HG03558 (cell line): ENCODE data around the gene TPO.
"Not testable (repeated sequence)": the region's sequence is repeated elsewhere in the genome, so short reads cannot be mapped to it uniquely, and the experiment has no call there.

Source experiments
- ATAC-seq: cut with Tn5 transposase; IDR thresholded peaks from one replicate; pipeline ENCODE4 v1.9.1; 2021; ENCODE audit warnings: moderate number of reproducible peaks; ENCODE audit not compliant: unreplicated experiment; ENCODE audit errors: extremely low read depth

Gene TPO

GRCh38 chr2:1571477-1572417 lies 158.5 kb downstream of the TPO start:
- ATAC-seq = no peak

DNA sequence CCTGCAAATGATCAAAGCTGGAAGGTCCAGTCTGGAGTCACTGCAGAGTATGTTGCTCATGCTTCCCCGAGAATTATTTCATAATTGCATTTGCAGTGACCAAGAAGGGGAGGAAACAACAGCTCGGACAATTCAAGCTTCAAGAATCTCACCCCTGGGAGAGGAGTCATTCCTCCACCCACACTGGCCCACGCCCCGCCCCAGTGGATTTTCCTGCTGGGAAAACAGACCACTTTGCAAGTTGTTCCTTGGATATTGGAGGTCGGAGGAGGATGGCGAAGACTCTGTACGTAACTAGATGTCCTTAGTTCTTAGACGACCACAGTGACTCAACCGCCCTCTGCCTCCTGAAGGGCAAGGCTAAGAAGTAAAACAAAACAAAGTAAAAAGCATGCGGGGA lies 159.4 kb downstream of the TPO start:
- ATAC-seq = no peak

DNA sequence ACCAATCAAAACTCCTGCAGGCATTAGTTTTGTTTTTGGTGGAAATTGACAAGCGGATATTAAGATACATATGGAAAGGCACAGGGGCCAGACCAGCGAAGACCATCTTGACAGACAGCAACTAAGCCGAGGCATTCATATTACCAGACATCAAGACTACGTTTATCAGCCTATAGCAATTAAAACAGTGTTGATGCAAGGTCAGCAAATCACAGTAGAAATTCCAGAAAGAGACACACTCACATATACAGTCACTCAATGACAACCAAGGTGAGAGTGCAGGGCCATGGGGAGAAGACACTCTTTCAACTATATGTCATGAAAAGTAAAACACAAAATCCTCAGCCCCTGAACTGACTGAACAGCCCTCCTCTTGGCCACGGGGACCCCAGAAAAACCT lies 164.6 kb downstream of the TPO start:
- no peak for ATAC-seq

DNA sequence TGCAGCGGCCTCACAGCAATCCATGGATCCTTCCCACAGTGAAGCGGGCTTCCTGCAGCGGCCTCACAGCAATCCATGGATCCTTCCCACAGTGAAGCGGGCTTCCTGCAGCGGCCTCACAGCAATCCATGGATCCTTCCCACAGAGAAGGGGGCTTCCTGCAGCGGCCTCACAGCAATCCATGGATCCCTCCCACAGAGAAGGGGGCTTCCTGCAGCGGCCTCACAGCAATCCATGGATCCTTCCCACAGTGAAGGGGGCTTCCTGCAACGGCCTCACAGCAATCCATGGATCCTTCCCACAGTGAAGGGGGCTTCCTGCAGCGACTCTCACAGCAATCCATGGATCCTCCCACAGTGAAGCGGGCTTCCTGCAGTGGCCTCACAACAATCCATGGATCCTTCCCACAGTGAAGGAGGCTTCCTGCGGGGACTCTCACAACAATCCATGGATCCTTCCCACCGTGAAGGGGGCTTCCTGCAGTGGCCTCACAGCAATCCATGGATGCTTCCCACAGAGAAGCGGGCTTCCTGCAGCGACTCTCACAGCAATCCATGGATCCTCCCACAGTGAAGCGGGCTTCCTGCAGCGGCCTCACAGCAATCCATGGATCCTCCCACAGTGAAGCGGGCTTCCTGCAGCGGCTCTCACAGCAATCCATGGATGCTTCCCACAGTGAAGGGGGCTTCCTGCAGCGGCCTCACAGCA lies 168.1 kb downstream of the TPO start:
- not testable (repeated sequence) for ATAC-seq

- ATAC-seq = no peak
Measured at GRCh38 chr2:1581965-1582625, 168.8 kb downstream of the TPO start.

DNA sequence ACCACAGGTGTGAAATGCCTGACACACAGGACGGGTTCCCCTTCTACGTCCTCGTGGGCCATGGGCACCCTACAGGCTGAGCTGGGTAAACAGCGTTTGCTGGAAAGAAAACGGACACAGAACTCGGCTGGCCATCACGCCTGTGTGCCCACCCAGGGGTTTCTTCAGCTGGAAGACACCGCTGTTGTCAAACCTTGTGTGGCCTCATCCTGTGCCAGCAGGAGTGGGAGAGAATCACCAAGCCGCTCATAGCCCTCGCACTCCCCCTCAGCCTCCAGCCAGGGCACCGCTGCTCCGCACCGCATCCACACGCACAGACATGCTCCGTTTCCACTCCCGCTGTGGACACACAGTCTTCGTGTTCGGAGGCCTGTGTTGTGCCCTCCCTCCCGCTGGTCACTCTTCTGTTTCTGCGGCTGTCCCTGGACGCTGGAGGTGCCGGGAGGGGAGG lies 169.7 kb downstream of the TPO start:
- no peak for ATAC-seq

DNA sequence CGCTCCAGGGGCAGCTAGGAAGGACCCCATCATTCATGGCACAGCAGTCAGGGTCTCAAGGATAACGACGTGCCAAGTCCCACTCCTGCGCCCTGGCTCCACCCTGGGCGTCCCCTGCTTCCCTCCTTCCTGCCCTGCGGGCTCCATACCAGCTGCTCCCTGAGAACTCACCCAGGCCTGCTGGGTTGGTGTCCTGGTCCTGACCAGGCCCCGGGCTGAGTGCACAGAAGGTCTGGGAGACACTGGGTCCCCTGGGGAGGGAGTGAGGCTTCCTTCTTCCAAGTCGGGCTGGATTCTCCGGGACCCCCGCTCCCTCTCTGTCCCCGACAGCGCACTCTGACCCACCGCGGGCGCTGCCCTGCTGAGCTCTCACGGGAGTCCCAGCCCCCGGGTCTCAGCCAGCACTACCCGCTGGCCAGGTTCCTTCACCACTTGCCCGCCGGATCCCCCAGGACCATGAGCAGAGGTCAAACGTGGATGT lies 170.8 kb downstream of the TPO start:
- no peak for ATAC-seq

DNA sequence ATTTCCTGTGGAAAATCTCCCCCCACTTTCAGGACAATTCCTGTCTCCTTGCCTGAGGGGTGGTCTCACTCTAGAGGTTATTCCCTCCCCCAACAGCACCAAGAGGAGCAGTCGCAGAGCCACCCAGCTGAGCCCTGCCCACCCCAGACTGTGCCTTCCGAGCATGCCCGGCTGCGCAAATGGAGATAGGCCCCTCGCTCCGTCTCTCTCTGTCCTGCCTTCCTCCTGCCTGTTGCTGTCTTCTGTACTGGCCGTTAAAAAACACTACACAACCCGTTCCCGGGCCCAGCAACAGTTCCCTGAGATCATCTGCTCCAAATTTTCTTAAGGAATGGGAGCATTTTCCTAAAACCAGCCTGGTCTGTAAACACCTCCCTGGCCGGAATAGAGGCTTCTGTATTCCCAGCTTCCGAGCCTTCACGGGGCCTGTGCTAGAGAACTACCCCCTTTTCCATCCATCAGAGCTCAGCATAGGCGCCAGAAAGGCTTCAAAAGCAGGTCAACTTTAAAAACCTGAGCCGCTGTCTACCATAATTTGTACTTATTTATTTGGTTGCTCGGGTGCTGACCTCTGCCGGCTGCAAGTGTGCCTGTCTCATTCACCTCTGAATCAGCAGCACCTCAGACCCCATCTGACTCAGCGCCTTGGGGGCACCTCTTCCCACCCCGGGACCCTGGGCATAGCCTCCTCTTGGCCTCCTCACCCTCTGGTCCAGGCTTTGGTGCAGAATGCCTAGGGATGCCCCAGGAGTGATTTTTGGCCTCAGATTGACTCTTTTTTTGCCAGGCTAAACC lies 171.6 kb downstream of the TPO start:
- no peak for ATAC-seq

DNA sequence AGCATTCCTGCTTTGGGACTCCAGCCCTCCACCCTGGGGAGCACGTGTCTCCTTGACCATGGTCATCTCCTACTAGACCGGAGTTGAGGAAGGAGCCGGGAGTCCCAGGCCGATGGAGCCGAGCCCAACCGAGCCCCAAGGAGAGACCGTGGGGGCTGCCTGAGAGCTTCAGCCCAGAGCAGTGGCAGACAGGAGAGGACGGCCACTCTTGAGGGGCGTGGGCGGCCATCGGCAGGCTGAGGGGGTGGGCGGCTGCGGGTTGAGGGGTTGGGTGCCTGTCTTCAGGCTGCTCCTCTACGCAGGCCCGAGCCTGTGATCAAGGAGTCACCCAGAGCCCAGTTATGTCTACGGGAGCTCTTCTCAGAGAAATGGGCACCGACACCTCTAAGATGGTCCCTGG lies 172.4 kb downstream of the TPO start:
- ATAC-seq = no peak

DNA sequence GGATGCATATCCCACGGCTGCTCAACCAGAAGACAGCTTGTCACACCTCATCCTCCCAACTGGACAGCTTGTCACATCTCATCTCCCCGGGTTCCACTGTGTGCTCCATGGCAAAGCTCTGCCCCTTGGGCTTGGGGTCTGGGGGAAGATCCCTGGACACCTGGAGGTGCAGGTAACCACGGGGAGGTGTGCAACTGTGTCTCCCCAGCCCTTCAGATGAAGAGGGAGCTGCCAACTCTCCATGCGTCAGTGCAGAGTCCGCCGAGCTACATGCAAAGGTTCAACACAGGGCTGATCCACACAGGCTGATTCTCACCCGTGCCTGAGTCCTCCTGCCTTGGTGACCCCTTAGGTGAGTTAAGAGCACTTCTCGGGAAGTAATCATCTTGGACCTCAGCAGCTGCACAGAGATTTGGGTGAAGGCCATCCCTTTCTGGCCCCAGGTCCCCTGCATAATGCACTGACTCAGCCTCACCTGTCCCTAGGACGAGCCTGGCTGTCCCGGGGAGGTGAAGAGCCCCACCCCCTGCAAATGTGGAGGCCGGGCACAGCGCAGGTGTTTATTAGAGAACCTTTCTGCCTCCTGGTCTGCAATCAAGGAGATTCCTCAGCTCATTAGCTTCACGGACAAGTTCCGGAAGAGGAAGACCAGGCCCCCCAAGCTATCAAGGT lies 173.1 kb downstream of the TPO start:
- ATAC-seq = no peak

DNA sequence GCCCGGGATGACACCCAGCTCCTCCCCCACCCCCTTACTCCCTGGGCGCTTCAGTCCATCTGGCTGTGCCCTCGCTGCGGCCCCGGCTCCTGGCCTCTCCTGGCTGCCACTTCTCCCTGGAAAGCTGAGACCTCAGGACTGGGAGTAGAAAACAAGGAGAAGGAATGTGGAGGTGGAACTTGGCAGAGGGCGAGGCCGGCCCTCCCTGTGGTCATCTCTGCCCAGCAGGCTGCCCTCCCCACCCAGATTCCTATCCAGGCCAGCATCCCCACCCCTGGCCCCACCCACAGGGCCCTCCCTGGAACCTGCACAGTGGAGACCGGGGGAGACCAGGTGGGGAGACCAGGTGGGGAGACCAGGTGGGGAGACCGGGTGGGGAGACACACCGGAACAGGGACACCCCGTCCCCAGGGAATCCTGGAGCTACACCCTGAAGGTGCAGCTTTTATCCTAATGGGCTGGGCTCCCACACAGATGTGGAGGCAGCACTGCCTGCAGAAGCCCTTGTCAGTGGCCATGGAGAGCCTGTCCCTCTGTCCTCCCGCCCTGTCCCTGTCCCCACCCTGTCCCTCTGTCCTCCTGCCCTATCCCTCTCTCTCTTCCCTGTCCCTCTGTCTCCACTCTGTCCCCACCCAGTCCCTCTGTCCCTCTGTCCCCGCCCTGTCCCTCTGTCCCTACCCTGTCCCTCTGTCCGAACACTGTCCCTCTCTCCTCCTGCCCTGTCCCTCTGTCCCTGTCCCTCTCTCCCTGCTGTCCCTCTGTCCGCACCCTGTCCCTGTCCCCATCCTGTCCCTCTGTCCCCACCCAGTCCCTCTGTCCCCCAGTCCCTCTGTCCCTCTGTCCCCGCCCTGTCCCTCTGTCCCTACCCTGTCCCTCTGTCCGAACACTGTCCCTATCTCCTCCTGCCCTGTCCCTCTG lies 173.9 kb downstream of the TPO start:
- no peak for ATAC-seq

DNA sequence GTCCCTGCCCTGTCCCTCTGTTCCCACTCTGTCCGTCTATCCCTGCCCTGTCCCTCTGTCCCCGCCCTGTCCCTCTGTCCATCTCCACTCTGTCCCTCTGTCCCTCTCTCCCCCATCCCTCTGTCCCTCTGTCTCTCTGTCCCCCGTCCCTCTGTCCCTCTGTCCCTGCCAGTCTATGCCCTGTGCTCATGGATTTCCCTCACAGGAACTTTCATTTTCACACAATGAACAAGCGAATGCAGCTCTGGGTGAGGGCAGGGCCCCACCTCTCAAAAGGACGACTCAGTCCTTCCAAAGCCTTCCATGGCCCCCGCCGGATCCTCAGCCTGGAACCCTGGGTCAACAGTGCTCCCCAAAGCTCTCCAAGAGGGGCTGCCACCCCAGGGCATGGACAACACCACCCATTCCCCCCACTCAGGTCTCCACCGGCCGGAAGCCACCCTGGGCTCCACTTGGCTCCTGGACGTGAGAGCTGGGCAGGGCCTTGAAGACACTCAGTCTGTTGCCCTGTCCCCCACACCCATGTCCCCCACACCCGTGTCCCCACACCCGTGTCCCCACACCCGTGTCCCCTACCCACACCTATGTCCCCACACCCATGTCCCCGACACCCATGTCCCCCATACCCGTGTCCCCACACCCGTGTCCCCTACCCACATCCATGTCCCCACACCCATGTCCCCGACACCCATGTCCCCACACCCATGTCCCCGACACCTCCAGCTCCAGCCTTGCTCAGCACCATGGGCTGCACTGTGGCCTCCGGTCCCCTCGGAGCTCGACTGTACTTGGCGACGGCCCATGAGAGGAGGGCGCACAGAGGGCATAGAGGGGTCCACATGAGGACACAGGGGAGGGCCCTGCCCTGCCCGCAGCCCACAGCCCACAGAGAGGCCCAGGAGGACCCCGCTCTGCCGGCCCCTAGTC lies 175.1 kb downstream of the TPO start:
- ATAC-seq = no peak

DNA sequence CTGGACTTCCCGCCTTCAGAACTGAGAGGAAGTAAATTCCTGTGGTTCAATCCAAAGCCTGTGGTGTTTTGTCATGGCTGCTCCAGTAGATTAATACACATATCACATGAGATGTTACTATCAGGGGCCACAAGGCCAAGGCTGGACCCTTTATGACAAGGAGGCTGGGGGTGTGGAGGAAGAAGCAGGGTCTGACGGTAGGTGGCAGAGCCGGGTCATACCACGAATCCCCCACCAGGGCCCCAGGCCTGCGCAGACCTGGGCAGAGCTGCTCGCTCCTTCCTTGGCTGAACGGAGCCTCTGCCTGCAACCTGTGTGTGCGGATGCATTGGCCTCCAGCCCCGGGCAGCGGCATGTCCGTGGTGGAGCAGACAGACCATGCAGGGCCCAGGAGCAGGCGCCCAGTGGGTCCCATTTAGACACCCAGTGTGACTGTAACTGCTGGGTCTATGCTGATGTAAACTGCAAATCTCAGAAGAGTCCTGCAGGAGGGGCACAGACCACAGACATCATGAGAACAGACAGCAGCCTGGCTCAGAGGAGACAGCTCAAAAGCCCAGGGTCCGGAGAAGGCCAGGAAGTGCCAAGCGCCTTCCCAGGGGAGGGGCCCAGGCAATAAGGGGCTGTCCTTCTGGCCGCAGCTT lies 175.8 kb downstream of the TPO start:
- no peak for ATAC-seq

DNA sequence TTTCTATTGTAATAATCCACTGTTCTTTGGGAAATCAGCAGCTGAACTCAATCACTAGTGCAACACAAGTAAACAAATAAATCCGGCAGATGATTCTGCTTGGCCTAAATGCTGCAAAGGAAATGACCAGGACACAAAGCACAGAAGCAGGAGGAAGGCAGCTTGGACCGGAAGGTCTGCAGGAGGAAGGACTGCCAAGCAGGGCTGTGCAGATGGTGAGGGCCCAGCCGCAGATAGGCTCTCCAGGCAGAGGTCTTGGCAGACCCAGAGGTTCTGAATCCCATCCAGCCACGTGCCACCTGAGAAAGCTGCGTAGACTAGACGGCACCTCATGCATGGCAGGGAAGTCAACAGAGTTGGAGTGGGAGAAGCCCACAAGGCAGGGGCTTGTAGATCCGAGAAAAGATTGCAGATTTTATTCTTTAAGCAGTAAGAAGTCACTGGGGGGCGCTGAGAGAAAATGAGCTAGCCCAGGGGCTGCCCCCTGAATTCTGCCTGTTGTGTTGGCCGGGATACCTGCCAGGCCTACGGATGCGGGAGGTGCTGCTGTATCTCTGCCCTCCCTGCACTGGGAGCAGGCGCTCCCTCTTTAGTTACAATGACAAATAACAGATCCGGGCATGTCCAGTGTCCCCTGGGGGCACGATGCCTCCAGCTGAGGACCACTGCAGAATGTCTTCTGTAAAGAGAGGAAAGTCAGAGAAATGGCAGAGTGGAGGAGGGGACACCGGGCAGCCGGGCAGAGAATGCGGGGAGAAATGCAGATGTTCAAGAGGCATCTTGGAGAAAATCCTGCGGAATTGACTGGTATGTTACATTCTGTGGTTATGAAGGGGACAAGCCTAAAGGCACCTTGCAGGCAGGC lies 177.6 kb downstream of the TPO start:
- no peak for ATAC-seq

DNA sequence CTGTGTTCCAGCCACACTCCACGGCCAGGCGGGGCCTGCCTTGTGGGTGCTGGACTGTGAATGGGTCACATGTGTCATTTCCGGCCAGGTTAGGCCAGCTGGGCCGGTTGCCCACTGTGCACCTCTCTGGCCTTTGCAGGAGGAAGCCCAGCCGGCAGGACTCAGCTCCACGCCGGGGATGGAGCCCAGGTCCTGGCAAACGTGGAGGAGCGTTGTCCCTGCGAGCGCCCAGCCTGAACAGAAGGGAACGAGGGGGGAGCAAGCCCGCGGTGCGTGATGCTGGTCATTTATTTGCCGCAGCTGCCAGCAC lies 178.2 kb downstream of the TPO start:
- ATAC-seq = no peak
